GM18498 (cell line): ENCODE results near the gene CRCP.
"Not testable (repeated sequence)": the region's sequence is repeated elsewhere in the genome, so short reads cannot be mapped to it uniquely, and the experiment has no call there.

Experiments
- ATAC-seq: cut with Tn5 transposase; IDR thresholded peaks from one replicate; pipeline ENCODE4 v1.9.1; 2021; ENCODE audit warnings: mild to moderate bottlenecking, moderate library complexity; ENCODE audit not compliant: unreplicated experiment

Gene CRCP

DNA sequence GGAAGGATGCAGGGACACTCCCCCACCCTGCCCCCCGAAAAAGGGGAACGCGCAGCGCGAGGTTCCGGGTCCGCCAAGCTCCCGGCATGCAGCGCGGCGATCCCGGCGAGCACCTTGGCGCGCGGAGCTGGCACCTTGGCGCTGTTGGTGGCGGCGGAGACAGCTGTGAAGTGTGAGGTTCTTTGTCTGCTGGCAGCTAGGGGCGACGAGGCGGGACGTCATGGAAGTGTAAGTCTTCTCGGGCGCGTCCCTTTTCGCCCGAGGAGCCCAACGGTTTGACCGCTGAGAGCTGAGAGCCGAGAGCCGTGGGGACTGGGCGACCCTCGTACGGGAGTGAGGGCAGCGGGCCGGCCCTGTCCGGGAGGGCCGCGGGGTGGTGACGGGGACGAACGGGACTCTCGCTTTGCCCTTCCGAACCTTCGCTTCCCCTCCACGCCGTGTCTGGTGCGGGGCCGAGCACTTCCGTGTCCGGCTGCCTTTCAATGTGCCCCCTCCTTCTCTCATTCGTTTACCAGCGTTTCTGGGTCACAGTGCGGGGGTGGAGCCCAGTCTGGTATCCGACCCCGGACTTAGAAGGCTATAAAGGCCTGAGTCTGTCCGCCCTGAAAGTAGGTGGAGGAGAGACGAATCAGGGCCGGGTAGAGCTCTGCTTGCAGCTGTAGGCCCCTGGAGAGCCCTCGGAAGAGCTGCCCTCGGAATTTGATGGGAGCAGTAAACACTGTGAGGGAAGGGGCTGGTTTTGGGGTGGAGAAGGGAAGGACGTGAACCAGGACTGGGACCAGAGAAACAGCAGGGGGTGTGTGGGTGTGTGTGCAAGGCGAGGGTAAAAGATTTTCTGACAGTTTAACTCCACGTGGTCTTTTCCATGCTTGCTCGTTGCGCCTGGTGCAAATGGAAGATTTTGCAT, at the start of gene CRCP:
CRCP (plus strand) TSS at position 105 of the 907 bp plus-strand sequence; CDS start at position 221, 116 bp downstream.
- peak; percentile 93 for ATAC-seq

DNA sequence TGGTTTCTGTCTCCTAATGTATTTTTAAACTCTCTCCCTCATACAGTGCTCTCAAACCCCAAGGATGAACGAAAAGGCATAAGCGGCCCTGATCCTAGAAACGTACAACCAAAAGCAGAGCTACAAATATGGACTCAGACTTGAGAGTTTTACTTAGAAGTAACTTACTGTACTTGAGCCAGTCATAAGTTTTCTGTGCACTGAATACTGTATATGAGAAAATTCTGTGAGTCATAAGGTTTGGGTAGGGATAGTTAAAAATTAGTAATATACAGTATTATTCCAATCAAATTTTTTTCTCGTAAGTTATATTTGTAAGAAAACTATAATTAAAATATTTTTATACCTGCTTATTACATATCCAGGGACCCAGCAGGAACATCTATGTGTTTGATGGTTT, 44.9 kb upstream of the CRCP start:
- no peak for ATAC-seq

GRCh38 chr7:66070222-66070621, 44.4 kb upstream of the CRCP start:
- no peak for ATAC-seq

GRCh38 chr7:66072208-66072607, 42.4 kb upstream of the CRCP start:
- ATAC-seq: not testable (repeated sequence)

GRCh38 chr7:66075590-66076461, 38.8 kb upstream of the CRCP start, which contains the start of gene ASL:
Gene ASL (plus strand): TSS chr7:66075819. CDS start chr7:66076082, 263 bp downstream.
- ATAC-seq: peak; percentile 99

- ATAC-seq: no peak
Measured at GRCh38 chr7:66076462-66077329, 38.0 kb upstream of the CRCP start.

DNA sequence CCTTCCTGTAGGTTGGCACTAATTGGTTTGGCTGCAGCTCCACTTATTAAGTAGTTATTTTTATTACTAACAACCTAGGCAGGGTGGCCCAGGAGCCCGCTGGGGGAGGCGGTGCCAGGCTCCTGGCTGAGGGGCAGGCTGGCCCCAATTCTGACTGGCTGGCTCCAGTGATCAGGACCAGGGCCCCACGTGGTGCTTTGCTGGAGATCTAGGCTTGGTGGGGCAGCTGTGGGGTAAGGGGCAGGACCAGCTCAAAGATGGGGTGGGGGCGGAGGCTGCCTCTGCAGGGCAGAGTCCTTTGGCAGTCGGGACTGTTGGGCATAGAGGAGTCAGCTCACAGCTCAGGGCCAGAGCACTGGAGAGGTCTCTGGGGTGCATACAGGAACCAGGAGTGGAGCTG, 36.6 kb upstream of the CRCP start:
- ATAC-seq: no peak

DNA sequence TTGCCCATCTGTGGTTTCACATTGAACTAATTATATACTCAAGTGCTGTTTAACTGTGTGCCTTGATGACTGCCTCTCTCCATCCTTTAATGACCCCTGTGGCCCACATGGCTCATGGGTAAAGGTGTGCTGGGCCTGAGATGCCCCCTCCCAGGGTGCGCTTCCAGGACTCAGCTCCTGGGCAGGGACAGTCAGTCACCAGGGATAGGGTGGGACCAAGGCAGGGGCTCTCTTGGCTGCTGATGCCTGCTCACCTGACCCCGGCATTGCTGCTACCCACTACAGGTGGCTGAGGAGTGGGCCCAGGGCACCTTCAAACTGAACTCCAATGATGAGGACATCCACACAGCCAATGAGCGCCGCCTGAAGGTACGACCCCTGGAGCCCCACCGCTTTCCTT, 32.6 kb upstream of the CRCP start:
- no peak for ATAC-seq

DNA sequence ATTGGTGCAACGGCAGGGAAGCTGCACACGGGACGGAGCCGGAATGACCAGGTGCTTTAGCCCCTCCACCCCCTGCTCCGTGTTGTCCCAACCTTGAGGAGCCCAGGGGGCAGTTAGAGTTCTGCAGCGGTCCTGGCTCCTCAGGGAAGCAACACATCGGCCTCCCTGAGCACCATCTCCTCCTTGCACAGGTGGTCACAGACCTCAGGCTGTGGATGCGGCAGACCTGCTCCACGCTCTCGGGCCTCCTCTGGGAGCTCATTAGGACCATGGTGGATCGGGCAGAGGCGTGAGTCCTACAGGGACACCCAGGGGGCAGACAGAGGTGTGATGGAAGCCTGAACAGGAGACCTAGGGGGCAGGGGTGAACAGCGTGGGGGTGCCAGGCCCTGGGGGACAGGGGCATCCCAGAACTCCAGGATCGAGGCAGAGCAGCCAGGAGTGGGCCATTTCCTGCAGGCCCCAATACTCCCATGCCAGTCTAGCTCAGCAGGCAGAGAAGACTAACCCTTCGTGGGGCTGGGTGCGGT, 31.7 kb upstream of the CRCP start:
- no peak for ATAC-seq

GRCh38 chr7:66083677-66084076, 31.0 kb upstream of the CRCP start:
- no peak for ATAC-seq

GRCh38 chr7:66088861-66089838, 25.5 kb upstream of the CRCP start:
- ATAC-seq: no peak

GRCh38 chr7:66092654-66093053, 22.0 kb upstream of the CRCP start:
- no peak for ATAC-seq

DNA sequence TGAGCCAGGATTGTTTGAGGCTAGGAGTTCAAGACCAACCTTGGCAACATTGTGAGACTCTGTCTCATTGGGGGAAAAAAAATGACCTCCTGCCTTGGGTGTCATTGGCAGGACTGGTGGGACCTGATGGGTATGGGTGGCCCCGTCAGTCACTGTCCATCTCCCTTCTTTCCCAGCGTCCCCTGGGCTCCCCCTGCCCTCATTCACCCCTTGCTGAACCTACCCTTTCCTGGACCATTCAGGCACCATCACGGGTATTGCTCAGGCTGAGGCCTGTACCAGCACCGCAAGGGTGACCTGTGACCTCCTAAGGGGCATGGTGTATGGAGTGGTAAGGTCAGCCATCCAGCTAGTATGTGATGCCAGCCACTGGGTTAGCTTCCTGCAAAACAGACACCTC, 19.6 kb upstream of the CRCP start:
- ATAC-seq: no peak

DNA sequence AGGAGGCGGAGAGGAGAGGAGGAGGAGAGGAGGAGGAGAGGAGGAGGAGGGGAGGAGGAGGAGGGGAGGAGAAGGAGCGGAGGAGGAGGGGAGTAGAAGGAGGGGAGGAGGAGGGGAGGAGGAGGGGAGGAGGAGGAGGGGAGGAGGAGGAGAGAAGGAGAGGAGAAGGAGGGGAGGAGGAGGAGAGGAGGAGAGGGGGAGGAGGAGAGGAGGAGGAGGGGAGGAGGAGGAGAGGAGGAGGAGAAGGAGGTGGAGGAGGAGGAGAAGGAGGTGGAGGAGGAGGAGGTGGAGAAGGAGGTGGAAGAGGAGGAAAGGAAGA, 15.5 kb upstream of the CRCP start:
- ATAC-seq: no peak

DNA sequence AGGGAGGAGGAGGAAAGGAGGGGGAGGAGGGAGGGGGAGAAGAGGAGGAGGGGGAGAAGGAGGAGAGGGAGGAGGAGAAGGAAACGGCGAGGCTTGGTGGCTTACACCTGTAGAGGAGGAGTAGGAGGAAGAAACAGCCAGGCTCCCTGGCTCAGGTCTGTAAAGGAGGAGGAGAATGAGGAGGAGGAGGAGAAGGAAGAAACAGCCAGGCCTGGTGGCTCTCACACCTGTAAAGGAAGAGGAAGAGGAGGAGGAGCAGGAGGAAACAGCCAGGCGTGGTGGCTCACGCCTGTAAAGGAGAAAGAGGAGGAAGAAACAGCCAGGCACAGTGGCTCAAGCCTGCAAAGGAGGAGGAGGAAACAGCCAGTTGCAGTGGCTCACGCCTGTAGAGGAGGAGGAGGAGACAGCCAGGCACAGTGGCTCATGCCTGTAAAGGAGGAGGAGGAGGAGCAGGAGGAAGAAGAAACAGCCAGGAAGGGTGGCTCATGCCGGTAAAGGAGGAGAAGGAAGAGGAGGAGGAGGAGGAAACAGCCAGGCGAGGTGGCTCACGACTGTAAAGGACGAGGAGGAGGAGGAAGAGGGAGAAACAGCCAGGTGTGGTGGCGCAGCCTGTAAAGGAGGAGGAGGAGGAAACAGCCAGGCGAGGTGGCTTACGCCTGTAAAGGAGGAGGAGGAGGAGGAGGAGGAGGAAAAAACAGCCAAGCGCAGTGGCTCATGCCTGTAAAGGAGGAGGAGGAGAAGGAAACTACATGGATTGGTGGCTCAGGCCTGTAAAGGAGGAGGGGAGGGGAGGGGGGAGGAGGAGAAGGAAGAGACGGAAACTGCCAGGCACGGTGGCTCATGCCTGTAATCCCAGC, 14.9 kb upstream of the CRCP start:
- ATAC-seq: peak; percentile 76

DNA sequence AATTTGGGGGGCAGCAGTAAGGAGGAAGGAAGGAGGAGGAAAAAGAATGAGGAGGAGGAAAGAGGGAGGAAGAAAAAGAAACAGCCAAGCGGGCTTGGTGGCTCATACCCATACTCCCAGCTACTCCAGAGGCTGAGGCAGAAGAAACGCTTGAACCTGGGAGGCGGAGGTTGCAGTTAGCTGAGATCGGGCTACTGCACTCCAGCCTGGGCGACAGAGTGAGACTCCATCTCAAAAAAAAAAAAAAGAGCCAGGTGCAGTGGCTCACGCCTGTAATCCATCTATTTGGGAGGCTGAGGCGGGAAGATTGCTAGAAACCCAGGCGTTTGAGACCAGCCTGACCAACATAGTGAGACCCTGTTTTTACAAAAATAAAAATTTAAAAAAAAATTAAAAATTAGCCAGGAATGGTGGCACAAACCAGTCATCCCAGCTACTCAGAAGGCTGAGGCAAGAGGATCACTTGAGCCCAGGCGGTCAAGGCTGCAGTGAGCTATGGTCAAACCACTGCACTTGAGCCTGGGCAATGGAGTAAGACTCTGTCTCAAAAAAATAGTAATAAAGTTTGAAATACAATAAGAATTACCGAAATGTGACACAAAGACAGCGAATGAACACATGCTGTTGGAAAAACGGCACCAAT, 14.1 kb upstream of the CRCP start:
- no peak for ATAC-seq

DNA sequence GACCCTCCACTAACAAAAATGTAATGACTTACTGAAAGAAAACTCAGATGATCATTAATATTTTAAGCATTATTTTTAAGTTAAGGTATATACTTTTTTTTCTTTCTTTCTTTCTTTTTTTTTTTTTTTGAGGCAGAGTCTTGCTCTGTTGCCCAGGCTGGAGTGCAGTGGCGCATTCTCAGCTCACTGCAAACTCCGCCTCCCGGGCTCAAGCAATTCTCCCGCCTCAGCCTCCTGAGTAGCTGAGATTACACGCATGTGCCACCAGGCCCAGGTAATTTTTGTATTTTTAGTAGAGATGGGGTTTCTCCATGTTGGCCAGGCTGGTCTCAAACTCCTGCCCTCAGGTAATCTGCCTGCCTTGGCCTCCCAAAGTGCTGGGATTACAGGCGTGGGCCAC, 12.5 kb upstream of the CRCP start:
- not testable (repeated sequence) for ATAC-seq

GRCh38 chr7:66103994-66104393, 10.7 kb upstream of the CRCP start:
- ATAC-seq: not testable (repeated sequence)
